ENCODE data around the gene FAM171A1.
A peak's percentile ranks its signal among the peaks of the same experiment; 100 is the strongest.
"Not testable (repeated sequence)": the region's sequence is repeated elsewhere in the genome, so short reads cannot be mapped to it uniquely, and the experiment has no call there.

The FAM171A1 gene

GRCh38 chr10:15370856-15371701, at the start of gene FAM171A1:
Gene FAM171A1 (minus strand): TSS chr10:15371289. CDS start chr10:15371052, 237 bp downstream.
- DNase-seq: peak; percentile 62

DNA sequence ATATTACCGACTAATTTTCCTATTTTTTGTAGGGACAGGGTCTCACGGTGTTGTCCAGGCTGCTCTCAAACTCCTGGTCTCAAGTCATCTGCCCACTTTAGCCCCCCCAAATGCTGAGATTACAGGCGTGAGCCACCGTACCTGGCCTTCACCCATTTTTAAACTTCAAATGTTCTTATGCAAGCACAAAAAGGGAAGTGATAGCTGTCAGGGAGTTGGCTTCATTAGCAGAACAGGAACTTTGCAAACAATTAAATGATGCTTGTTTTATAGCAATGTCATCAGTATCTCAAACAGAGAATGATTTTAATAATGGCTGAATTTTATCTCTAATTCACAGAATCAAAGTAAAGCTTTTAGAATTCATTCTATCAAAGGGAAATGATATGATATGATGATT, 49.8 kb upstream of the FAM171A1 start:
- DNase-seq: no peak

GRCh38 chr10:15419279-15419874, 48.3 kb upstream of the FAM171A1 start:
- peak; percentile 34 for DNase-seq

DNA sequence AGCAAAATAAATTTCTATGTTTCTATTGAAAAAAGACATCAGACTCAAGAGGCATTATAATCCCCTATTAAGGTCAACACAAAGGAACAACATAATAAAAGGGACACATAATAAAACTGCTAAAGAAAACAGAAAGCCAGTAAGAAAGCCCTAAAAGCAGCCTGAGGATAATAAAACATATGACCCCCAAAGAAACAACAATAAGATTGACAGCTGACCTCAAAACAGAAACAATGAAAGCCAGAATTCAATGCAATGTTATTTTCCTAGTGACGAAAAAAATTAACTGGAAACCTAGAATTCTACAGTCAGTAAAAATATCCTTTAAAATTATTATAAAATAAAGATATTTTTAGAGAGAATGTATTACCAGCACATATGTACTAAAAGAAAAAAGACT, 44.9 kb upstream of the FAM171A1 start:
- no peak for DNase-seq

- DNase-seq: no peak
Measured at GRCh38 chr10:15411010-15411409, 39.9 kb upstream of the FAM171A1 start.

DNA sequence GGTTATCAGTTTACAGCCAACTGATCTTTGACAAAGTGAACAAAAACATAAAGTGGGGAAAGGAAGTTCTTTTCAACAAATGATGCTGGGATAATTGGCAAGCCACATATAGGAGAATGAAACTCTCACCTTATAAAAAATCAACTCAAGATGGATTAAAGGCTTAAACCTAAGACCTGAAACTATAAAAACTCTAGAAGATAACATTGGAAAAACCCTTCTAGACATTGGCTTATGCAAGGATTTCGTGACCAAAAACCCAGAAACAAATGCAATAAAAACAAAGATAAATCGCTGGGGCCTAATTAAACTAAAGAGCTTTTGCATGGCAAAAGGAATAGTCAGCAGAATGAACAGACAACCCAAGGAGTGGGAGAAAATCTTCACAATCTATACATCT, 38.3 kb upstream of the FAM171A1 start:
- DNase-seq: not testable (repeated sequence)

- no peak for DNase-seq
Measured at GRCh38 chr10:15408557-15408956, 37.5 kb upstream of the FAM171A1 start.

DNA sequence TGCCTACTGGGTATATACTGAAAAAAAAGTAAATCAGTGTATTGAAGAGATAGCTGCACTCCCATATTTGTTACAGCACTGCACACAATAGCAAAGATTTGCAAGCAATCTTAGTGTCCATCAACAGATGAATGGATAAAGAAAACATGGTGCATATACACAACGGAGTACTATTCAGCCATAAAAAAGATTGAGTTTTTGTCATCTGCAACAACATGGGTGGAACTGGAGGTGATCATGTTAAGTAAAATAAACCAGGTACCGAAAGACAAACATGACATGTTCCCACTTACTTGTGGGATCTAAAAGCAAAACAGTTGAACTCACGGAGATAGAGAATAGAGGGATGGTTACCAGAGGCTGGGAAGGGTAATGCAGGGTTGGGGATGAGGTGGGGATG, 34.2 kb upstream of the FAM171A1 start:
- DNase-seq: no peak

GRCh38 chr10:15401382-15401781, 30.3 kb upstream of the FAM171A1 start:
- no peak for DNase-seq

DNA sequence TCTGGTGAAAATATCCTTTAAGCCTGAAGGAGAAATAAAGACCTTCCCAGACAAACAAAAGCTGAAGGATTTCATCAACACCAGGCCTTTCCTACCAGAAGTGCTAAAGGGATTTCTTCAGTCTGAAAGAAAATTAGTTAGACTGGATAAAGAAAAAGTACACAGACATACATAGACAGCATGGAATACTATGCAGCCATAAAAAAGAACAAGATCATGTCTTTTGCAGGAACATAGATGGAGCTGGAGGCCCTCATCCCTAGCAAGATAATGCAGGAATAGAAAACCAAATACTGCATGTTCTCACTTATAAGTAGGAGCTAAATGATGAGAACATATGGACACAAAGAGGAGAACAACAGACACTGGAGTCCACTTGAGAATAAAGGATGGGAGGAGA, 29.4 kb upstream of the FAM171A1 start:
- not testable (repeated sequence) for DNase-seq

DNA sequence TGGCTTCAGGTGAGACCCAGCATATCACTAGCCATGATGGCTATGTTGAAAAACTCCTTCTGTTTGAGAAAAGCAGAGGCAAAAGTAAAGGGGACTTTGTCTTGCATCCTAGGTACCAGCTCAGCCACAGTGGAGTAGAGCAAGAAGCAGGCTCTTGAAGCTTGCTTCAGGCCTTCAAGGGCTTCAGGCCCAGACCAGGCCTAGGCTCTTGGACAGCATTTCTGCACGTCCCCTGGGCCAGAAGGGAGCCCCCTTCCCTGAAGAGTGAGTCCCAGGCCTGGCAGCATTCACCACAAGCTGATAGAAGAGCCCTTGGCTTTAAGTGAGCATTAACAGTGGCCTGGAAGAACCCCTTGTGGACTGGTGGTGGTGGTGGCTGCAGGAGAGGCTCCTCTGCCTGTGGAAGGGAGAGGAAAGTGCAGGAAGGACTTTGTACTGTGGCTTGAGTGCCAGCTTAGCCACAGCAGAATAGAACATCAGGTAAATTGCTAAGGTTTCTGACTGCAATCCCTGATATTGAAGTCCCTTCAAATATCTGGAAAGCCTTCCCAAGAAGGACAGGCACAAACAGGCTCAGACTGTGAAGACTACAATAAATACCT, 28.1 kb upstream of the FAM171A1 start:
- no peak for DNase-seq

DNA sequence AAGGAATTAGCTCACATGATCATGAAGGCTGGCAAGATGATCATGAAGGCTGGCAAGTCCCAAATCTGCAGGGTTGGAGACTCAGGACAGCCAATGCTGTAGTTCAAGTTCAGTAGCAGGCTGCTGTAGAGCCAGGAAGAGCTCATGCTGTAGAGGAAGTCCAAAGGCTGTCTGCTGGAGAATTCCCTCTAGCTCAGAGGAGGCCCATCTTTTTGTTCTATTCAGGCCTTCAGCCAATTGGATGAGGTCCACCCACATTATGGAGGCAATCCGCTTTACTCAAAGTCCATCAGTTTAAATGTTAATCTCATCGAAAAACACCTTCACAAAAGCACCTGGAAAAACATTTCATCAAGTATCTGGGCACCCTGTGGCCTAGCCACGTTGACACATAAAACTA, 24.8 kb upstream of the FAM171A1 start:
- no peak for DNase-seq

GRCh38 chr10:15393139-15393825, 22.2 kb upstream of the FAM171A1 start:
- DNase-seq: no peak

- no peak for DNase-seq
Measured at GRCh38 chr10:15391491-15391890, 20.4 kb upstream of the FAM171A1 start.

GRCh38 chr10:15388172-15388571, 17.1 kb upstream of the FAM171A1 start:
- not testable (repeated sequence) for DNase-seq

DNA sequence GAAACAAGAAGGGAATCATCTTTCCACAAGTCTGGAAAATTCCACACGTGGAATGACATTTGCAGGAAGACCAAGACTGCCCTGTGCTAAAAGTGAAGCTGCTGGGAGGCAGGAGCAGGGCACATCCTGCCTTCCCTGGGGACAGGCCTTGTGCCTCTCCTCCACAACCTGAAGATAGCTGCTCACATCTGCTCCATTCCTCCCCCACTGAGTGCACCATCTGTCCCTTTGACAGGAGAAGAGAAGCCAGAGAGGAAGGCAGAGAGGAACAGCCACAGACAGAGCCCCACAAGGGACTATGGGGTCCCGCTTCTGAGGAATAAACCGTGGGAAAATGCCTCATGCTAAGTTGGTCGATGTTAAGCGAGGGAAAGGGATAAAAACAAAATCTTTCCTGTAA, 15.9 kb upstream of the FAM171A1 start:
- no peak for DNase-seq

DNA sequence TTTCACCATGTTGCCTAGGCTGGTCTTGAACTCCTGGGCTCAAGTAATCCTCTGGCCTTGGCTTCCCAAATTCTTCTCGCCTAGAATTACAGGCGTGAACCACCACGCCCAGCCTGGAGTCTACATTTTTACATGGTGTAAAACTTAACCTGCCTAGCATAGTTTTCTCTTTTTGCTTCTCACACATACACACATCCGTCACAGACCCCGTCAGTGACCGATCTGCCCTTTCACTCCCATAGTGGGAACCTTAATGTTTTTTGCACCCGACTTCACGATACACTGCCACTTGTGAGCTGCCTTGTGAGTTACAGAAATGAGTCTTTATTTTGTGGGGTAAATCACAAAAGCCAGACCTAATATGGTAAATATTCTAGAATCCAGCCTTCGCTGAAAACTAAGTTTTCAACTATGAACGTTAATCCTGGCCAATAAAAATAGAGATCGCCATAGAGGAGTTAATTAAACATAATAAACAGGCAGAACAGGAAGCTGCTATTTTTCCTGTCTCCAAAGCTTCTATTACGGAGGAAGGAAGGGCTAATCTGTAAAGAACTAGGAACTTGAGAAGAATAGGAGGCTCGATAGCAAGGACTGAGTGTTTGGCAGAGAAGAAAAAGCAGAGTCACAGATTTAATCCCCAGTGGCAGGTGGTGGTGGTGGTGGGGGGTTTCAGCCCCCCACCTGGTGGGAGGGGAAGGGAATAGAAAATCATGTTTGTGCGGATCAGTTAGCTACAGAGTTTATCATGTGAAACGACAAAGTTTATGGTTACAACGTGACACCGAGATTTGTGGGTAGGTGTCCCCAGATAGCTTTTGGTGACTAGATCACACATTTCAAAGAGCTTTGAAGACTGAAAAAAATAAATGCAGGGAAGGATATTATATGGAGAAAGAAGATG, 14.7 kb upstream of the FAM171A1 start:
- no peak for DNase-seq

- DNase-seq: no peak
Measured at GRCh38 chr10:15381420-15381819, 10.3 kb upstream of the FAM171A1 start.

GRCh38 chr10:15379078-15379477, 8.0 kb upstream of the FAM171A1 start:
- no peak for DNase-seq

DNA sequence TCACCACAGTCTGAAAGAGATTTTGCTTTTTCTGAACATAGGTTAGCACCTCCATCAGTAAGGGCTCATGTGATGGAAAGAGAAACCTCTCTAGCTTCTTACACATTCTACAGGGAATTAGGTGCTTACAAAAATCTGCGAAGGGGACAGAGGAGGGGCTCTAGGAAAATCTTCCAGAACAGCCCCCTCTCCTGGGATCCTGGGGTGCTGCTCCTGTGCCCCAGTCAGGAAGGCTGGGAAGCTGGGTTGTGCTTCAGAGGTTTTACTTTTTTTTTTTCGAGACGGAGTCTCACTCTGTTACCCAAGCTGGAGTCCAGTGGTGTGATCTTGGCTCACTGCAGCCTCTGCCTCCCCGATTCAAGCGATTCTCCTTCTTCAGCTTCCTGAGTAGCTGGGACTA, 7.5 kb upstream of the FAM171A1 start:
- DNase-seq: no peak

- DNase-seq: no peak
Measured at GRCh38 chr10:15374566-15374965, 3.5 kb upstream of the FAM171A1 start.

- DNase-seq: no peak
Measured at GRCh38 chr10:15374156-15374555, 3.1 kb upstream of the FAM171A1 start.

Measured in activated CD8-positive, alpha-beta memory T cell treated with anti-CD3 and anti-CD28 coated beads, Interleukin-2, amount 50 U/mL, for 4 hours (primary cell).